ENCODE data around the gene AFTPH.

DNA sequence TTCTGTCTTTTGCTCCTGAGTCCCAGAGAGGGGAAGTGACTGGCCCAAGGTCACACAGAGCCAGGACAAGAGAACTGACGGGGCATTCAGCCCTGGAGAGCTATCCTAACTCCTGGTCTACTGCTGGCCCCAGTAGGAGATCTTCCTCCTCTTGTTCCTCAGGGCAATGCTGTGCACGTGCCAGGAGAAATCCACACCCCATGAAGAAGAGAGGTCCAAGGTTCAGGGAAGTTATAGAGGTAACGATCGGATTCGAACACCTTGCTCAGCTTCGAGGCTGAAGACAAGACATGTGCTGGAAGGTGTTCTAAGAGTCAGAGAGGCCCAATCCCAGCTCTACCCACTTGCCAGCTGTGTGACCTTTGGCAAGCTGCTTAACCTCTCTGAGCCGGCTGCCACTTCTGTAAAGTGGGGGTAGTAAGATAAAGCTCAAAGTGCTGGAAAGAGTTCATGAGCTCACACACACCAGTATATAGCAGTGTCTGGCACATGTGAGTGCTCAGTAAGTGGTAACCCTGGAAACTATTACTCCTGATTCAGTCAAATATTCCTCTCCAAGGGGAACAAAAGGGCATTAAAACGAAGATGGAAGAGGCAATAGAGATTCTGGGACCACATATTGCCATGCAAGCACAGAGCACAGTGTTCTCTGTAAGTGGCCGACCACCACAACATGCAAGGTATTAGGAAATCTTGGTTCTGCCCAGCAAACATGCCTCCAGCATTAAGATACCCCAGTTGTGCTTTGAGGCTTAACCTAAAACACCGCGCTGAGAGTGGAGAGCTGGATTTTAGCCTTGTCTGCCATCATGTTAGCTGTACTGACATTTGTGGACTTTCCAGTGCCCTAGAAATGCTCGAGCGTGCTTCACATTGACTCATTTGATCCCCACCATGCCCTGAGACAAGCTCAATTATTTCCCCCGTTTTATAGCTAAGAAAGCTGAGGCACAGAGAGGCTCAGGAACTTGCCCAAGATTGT lies 104.0 kb downstream of the AFTPH start:
- TF ChIP-seq, protein P1, sequence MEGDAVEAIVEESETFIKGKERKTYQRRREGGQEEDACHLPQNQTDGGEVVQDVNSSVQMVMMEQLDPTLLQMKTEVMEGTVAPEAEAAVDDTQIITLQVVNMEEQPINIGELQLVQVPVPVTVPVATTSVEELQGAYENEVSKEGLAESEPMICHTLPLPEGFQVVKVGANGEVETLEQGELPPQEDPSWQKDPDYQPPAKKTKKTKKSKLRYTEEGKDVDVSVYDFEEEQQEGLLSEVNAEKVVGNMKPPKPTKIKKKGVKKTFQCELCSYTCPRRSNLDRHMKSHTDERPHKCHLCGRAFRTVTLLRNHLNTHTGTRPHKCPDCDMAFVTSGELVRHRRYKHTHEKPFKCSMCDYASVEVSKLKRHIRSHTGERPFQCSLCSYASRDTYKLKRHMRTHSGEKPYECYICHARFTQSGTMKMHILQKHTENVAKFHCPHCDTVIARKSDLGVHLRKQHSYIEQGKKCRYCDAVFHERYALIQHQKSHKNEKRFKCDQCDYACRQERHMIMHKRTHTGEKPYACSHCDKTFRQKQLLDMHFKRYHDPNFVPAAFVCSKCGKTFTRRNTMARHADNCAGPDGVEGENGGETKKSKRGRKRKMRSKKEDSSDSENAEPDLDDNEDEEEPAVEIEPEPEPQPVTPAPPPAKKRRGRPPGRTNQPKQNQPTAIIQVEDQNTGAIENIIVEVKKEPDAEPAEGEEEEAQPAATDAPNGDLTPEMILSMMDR (IDR thresholded peaks at IDR 0.05; ENCODE audit: borderline replicate concordance, extremely low read depth, low read length, poor library complexity, severe bottlenecking), result no peak
- no peak for TF ChIP-seq EZH2 (IDR thresholded peaks at IDR 0.05; ENCODE audit: borderline replicate concordance, low read depth, low read length, severe bottlenecking)

Measured in DND-41 (cell line).